HG02678 (cell line): ENCODE data around the gene SCAPER.
A peak's percentile ranks its signal among the peaks of the same experiment; 100 is the strongest.
"Not testable (repeated sequence)": the region's sequence is repeated elsewhere in the genome, so short reads cannot be mapped to it uniquely, and the experiment has no call there.

Source experiments
- ATAC-seq: cut with Tn5 transposase; IDR thresholded peaks from one replicate; pipeline ENCODE4 v1.9.1; 2021; ENCODE audit warnings: mild to moderate bottlenecking, moderate library complexity; ENCODE audit not compliant: unreplicated experiment

The SCAPER gene

GRCh38 chr15:76330080-76330680 lies 575.0 kb downstream of the SCAPER start:
- ATAC-seq = no peak

GRCh38 chr15:76328958-76329357 lies 576.2 kb downstream of the SCAPER start:
- no peak for ATAC-seq

GRCh38 chr15:76328106-76328696 lies 576.9 kb downstream of the SCAPER start:
- no peak for ATAC-seq

GRCh38 chr15:76327191-76328105 lies 577.7 kb downstream of the SCAPER start:
- no peak for ATAC-seq

GRCh38 chr15:76325704-76326103 lies 579.4 kb downstream of the SCAPER start:
- no peak for ATAC-seq

- ATAC-seq = no peak
Observed at GRCh38 chr15:76324066-76324465, 581.1 kb downstream of the SCAPER start.

- ATAC-seq = no peak
Observed at GRCh38 chr15:76321602-76322001, 583.5 kb downstream of the SCAPER start.

- ATAC-seq = no peak
Observed at GRCh38 chr15:76321171-76321570, 584.0 kb downstream of the SCAPER start.

GRCh38 chr15:76320012-76320411 lies 585.1 kb downstream of the SCAPER start:
- ATAC-seq = no peak

- ATAC-seq = no peak
Observed at GRCh38 chr15:76313731-76314130, 591.4 kb downstream of the SCAPER start.

GRCh38 chr15:76313175-76313567 lies 592.0 kb downstream of the SCAPER start:
- not testable (repeated sequence) for ATAC-seq

- ATAC-seq = no peak
Observed at GRCh38 chr15:76312540-76313174, 592.5 kb downstream of the SCAPER start.

- peak; percentile 96 for ATAC-seq
Observed at GRCh38 chr15:76311100-76311953, 593.8 kb downstream of the SCAPER start, which contains the start of gene ETFA. Gene ETFA (minus strand): TSS chr15:76311469. CDS start chr15:76311388, 81 bp downstream.

GRCh38 chr15:76310475-76311099 lies 594.6 kb downstream of the SCAPER start:
- no peak for ATAC-seq

- no peak for ATAC-seq
Observed at GRCh38 chr15:76309601-76310330, 595.4 kb downstream of the SCAPER start.

GRCh38 chr15:76303909-76304308 lies 601.2 kb downstream of the SCAPER start:
- no peak for ATAC-seq

- ATAC-seq = no peak
Observed at GRCh38 chr15:76299786-76300185, 605.4 kb downstream of the SCAPER start.

- no peak for ATAC-seq
Observed at GRCh38 chr15:76298986-76299385, 606.2 kb downstream of the SCAPER start.

GRCh38 chr15:76297951-76298350 lies 607.2 kb downstream of the SCAPER start:
- not testable (repeated sequence) for ATAC-seq
